ENCODE measurements around the gene NEDD4L. TPM values are rescaled to one million over a fixed set of nuclear protein-coding genes. Genes with fewer than 3 reads are reported as not detected.
"Not testable (repeated sequence)": the region's sequence is repeated elsewhere in the genome, so short reads cannot be mapped to it uniquely, and the experiment has no call there.

NEDD4L gene
- 152 and 162 TPM in 2 replicates for total RNA-seq
- long read RNA-seq, partial matches to known transcripts, result 42 of 87 reads
- long read RNA-seq, other reads (novel, unspliced or antisense), result 42 of 87 reads

- peaks cover 35% of the 10 kb centered on the region for H3K4me1 Mint-ChIP-seq (ENCODE audit: low read depth)
- H3K36me3 Mint-ChIP-seq (ENCODE audit: insufficient read depth), result no peaks in the 10 kb centered on the region
- H3K9me3 Mint-ChIP-seq (ENCODE audit: low read depth), result no peaks in the 10 kb centered on the region
- peak within 1 kb of the TSS; percentile 97 for H3K4me3 Mint-ChIP-seq (ENCODE audit: low read depth)
- TF ChIP-seq CTCF (IDR thresholded peaks at IDR 0.05; ENCODE audit: unreplicated experiment), result peak; percentile 86
- no peaks in the 10 kb centered on the region for H3K27me3 Mint-ChIP-seq
- DNase-seq (ENCODE audit: low spot score, unreplicated experiment), result peak; percentile 71
- peak within 1 kb of the TSS; percentile 100 for H3K27ac Mint-ChIP-seq
Measured at GRCh38 chr18:58043491-58044369, at the start of gene NEDD4L. TSS of gene NEDD4L (plus strand) at chr18:58044226. CDS start at chr18:58044661, 435 bp downstream.

GRCh38 chr18:57995331-57995730, 48.7 kb upstream of the NEDD4L start:
- peaks cover 17% of the 10 kb centered on the region for H3K27me3 Mint-ChIP-seq
- no peaks in the 10 kb centered on the region for H3K36me3 Mint-ChIP-seq (ENCODE audit: insufficient read depth)
- no peaks in the 10 kb centered on the region for H3K9me3 Mint-ChIP-seq (ENCODE audit: low read depth)
- H3K4me1 Mint-ChIP-seq (ENCODE audit: low read depth), result peaks cover 2% of the 10 kb centered on the region
- no peak overlapping the region for H3K27ac Mint-ChIP-seq
- no peak overlapping the region for H3K4me3 Mint-ChIP-seq (ENCODE audit: low read depth)
- TF ChIP-seq CTCF (IDR thresholded peaks at IDR 0.05; ENCODE audit: unreplicated experiment), result no peak
- no peak for DNase-seq (ENCODE audit: low spot score, unreplicated experiment)

- not testable (repeated sequence) for H3K9me3 Mint-ChIP-seq (ENCODE audit: low read depth); H3K4me3 Mint-ChIP-seq (ENCODE audit: low read depth); H3K27ac Mint-ChIP-seq; H3K36me3 Mint-ChIP-seq (ENCODE audit: insufficient read depth); DNase-seq (ENCODE audit: low spot score, unreplicated experiment); H3K4me1 Mint-ChIP-seq (ENCODE audit: low read depth)
- peaks cover 17% of the 10 kb centered on the region for H3K27me3 Mint-ChIP-seq
Measured at GRCh38 chr18:57996894-57997293, 47.1 kb upstream of the NEDD4L start.

GRCh38 chr18:57997820-57998219, 46.2 kb upstream of the NEDD4L start:
- H3K9me3 Mint-ChIP-seq (ENCODE audit: low read depth), result no peaks in the 10 kb centered on the region
- no peak overlapping the region for H3K4me3 Mint-ChIP-seq (ENCODE audit: low read depth)
- H3K4me1 Mint-ChIP-seq (ENCODE audit: low read depth), result peaks cover 2% of the 10 kb centered on the region
- no peak for TF ChIP-seq CTCF (IDR thresholded peaks at IDR 0.05; ENCODE audit: unreplicated experiment)
- no peak overlapping the region for H3K27ac Mint-ChIP-seq
- no peak for DNase-seq (ENCODE audit: low spot score, unreplicated experiment)
- no peaks in the 10 kb centered on the region for H3K36me3 Mint-ChIP-seq (ENCODE audit: insufficient read depth)
- H3K27me3 Mint-ChIP-seq, result peaks cover 20% of the 10 kb centered on the region

GRCh38 chr18:57998461-57998860, 45.6 kb upstream of the NEDD4L start:
- no peak for TF ChIP-seq CTCF (IDR thresholded peaks at IDR 0.05; ENCODE audit: unreplicated experiment)
- Mint-ChIP-seq H3K4me3 (ENCODE audit: low read depth) (no peak overlapping the region), H3K27me3 (peaks cover 22% of the 10 kb centered on the region), H3K27ac (no peak overlapping the region), H3K36me3 (ENCODE audit: insufficient read depth) (no peaks in the 10 kb centered on the region), H3K4me1 (ENCODE audit: low read depth) (peaks cover 2% of the 10 kb centered on the region), H3K9me3 (ENCODE audit: low read depth) (no peaks in the 10 kb centered on the region)
- DNase-seq (ENCODE audit: low spot score, unreplicated experiment), result no peak
